Measurements from ENCODE around the gene BANK1.

GRCh38 chr4:101953949-101954348 lies 163.4 kb downstream of the BANK1 start:
- TF ChIP-seq EZH2 (IDR thresholded peaks at IDR 0.05; ENCODE audit: low read depth): no peak
- TF ChIP-seq CTCF (conservative IDR thresholded peaks at IDR 0.05): no peak

Measured in PC-9 (cell line).